Subcutaneous adipose tissue (tissue), 4 donors: ENCODE measurements around the gene MAML1. TPM values are rescaled to one million over a fixed set of nuclear protein-coding genes. Genes with fewer than 3 reads are reported as not detected.

ENCODE experiments used
- CTCF ChIP-seq: fragments of 450-650 bp; IDR thresholded peaks from one replicate; pipeline ENCODE4 v1.5.1; 2016; ENCODE audit warnings: low read depth, mild to moderate bottlenecking, control low read depth, antibody characterized with exemption, moderate library complexity
- total RNA-seq, 4 donors: library from RNA; depleted of rRNA; stranded (reverse); fragments of >200 nt; gene quantifications; one replicate each; pipeline ENCODE4 v1.1.0, GENCODE V29; 2016

Gene MAML1
- total RNA-seq, 4 donors from 2014 or later, result 16.0 to 22.4 (median 18.6) TPM

GRCh38 chr5:179791881-179792611 lies 59.4 kb downstream of the MAML1 start:
- TF ChIP-seq CTCF, result no peak

GRCh38 chr5:179792612-179793467 lies 60.2 kb downstream of the MAML1 start:
- TF ChIP-seq CTCF, result no peak

- no peak for TF ChIP-seq CTCF
Measured at GRCh38 chr5:179793468-179794139, 61.0 kb downstream of the MAML1 start, which contains the start of gene LTC4S. Gene LTC4S (plus strand): TSS chr5:179793986. CDS start chr5:179794081, 95 bp downstream.

GRCh38 chr5:179794171-179794570 lies 61.5 kb downstream of the MAML1 start:
- no peak for TF ChIP-seq CTCF

- TF ChIP-seq CTCF, result no peak
Measured at GRCh38 chr5:179794575-179794974, 62.0 kb downstream of the MAML1 start.

- no peak for TF ChIP-seq CTCF
Measured at GRCh38 chr5:179795049-179795862, 62.6 kb downstream of the MAML1 start.
